Right ventricle myocardium superior (tissue), 1 donor: Measurements from ENCODE around the gene ABHD4. TPM values are rescaled to one million over a fixed set of nuclear protein-coding genes. Genes with fewer than 3 reads are reported as not detected.
"Not testable (repeated sequence)": the region's sequence is repeated elsewhere in the genome, so short reads cannot be mapped to it uniquely, and the experiment has no call there.

Experiments used
- ATAC-seq: fragments of 200-7000 bp; cut with Tn5 transposase; one replicate; pipeline ENCODE4 v1.9.1; 2020; ENCODE audit warnings: mild to moderate bottlenecking; ENCODE audit not compliant: poor library complexity
- DNase-seq: peaks from one replicate; pipeline ENCODE4 v3.0.0-alpha.2; 2020
- intact Hi-C: fragments of 100-400 bp; cut with DNase I; formaldehyde crosslinking; loops from one replicate; pipeline ENCODE4 v1.11.2; 2022
- total RNA-seq: library from RNA; stranded (reverse); fragmentation: NEBNext Ultra II Directional; extraction: Animal tissue kit (Norgen Biotek cat#: 25700); gene quantifications from one replicate; pipeline ENCODE4 v1.2.1, GENCODE V29; 2021
- donor health status: DM: no; HTN: yes; CAD: no; lungs with severe emphysema.

The ABHD4 gene
- total RNA-seq, 1 donor from 2014 or later, result 19.7 TPM

DNA sequence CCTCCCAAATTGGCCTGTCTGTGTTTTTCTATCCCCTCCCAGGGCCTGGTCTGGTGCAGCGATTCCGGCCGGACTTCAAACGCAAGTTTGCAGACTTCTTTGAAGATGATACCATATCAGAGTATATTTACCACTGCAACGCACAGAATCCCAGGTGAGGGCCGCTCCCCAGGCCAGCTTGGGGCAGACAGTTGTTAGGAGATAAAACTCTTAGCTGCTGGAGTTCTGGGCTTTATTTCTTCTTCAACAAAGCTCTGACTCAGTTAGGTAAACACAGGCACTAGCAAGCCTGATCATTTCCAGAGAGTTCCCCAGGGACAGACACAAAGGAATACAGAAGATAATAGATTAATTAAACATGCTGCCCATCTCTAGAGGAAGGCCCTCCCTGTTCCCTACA, 8.3 kb downstream of the ABHD4 start:
- DNase-seq, result no peak
- ATAC-seq, result no peak
- intact Hi-C loops, result no loop called here

DNA sequence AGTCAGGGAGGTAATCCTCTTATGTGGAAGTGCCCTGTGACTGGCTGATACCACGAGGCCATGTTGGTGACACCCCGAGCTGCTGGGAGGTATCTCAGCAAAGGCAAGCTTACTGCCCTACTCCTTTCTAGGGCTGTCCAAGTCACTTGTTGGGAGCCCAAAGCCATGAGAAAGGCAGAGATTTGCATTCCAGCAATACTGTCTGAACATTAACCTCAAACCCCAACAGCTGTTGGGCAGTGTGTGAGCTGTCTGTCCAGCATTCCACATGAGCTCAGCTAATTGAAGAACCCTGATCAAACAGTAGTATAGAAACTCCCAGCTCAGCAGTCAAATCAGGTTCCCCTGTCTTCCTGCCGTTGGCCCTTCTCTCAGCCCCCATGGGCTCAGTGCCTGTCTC, 9.2 kb downstream of the ABHD4 start:
- ATAC-seq, result no peak
- no peak for DNase-seq
- intact Hi-C loops, result no loop called here

DNA sequence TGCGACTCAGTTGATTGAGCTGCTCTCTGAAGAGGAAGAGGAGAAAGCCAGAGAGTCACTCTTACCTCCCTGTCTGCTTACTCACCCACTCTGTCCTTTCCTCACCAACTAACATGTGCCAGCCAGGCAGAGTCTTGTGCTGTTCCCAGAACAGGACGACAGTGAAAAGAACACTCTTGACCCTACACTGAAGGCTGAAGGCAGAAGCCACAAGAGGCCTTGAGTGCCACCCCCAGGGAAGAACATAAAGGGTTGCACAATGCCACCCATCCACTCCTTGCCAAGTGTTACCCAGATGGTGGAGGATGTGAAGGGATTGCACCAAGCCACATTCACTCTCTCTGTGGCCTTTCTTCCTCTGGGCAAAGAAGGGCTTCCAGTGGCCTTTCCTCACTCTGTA, 12.8 kb downstream of the ABHD4 start:
- DNase-seq (no peak), ATAC-seq (no peak)
- intact Hi-C loops, result no loop called here

DNA sequence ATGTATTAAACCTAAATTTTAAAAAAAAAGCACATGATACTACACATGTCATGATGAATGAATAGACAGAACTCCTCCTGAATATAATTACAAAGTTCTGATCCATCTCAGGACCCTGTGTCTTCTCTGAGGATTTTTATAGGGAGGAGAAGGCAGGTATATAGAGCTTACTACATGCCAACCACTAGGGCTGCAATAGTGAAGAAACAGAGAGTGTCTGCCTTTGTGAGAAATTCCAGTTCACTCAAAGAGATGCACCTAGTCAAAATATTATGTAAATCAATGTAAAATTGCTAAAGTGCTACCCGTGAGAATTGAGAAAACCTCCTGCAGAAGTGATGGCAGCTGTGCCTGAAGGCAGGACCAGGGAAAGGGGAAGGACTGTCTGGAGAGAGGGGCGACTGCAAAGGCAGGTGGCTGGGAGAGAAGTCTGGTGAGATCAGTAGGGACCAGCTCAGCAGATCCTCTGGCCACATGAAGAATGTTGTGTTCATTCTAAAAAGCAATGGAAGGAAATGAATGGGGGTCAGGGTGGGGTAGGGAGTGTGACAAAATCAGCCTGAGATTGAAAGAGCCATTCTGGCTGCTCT, 15.1 kb downstream of the ABHD4 start:
- intact Hi-C loops, result no loop called here
- ATAC-seq, result no peak
- no peak for DNase-seq

DNA sequence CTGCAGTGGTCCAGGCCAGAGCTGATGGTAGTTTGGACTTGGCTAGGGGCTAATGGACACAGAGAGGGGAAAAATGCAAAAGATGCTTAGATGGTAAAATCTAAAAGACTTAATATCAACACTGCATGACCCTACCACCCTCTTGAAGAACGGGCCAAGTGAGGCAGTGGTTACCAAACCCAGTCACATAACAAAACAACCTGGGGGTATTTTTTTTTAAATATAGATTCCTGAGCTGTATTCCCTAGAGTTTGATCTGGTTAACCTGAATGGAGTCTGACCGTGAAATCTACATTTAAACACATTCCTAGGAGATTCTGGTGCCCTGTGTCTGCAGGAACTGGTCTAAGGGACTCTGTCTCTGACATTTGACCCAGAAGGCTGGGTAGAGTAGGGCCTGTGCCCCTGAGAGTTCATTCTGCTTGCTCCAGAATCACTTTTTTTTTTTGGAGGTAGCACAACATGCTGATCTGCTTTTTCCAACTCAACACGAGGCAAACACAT, 15.7 kb downstream of the ABHD4 start:
- ATAC-seq, result no peak
- intact Hi-C loops, result no loop called here
- no peak for DNase-seq

DNA sequence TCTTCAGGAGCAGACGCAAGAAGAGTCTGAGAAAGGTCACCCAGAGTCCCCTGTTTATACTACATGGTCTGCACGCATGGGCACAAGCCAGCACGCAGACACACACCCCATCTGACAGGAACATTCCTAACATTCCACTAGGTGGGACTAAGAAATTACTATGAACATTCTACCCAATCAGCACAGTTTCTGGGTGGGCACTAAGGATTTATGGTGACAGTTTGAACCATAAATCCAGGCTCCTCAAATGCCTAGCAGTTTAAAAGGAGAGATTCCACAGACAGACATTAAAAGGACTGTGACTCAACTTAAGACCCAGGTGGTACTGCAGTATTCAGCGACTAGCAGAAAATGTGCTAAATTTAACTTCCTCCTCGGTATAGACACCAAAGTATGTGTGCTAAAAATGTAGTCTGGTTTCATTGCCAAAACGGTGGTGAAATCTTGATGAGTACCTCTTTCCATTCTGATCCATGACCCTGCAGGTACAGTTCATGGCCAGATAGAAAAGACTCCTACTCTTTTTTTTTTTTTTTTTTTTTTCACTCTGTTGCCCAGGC, 16.2 kb downstream of the ABHD4 start:
- peak; percentile 61 for ATAC-seq
- no peak for DNase-seq
- intact Hi-C loops, result no loop called here

DNA sequence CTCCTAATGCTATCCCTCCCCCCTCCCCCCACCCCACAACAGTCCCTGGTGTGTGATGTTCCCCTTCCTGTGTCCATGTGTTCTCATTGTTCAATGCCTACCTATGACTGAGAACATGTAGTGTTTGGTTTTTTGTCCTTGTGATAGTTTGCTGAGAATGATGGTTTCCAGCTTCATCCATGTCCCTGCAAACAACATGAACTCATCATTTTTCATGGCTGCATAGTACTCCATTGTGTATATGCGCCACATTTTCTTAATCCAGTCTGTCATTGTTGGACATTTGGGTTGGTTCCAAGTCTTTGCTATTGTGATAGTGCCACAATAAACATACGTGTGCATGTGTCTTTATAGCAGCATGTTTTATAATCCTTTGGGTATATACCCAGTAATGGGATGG, 17.7 kb downstream of the ABHD4 start:
- intact Hi-C loops, DNase-seq, ATAC-seq: not testable (repeated sequence)

DNA sequence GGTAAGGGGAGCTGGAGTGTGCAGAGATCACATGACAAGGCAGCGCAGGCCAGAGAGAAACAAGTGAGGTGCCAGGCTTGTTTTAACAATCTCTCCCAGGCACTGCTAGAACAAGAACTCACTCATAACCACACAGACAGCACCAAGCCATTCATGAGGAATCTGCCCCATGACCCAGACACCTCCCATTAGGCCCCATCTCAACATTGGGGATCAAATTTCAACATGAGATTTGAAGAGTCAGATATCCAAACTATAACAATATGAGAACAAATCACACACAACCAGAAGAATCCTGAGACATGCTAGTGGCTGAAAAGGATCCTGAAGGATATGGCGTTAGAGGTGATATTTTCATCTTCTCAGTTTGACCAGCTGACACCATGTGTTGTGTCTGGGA, 24.2 kb downstream of the ABHD4 start:
- intact Hi-C loops, result no loop called here
- DNase-seq (no peak), ATAC-seq (no peak)

DNA sequence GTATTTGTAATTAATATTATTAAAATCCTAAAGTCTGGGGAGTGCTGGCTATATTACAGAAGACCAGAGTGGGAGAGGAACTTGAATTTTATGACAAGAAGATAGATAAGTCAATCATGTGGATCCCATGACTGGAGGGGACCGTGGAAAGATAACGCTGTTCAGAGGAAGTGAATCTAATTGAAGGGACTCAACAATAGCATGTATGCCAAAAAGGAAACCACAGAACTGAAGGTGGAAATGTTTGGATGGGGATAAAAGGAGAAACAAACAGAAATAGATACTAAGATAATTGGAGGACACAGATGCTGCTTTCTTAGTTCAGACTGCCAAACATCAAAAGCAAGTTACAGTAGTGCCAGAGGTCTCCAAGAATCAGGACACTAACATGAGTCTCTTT, 24.9 kb downstream of the ABHD4 start:
- DNase-seq (no peak), ATAC-seq (no peak)
- intact Hi-C loops, result no loop called here

DNA sequence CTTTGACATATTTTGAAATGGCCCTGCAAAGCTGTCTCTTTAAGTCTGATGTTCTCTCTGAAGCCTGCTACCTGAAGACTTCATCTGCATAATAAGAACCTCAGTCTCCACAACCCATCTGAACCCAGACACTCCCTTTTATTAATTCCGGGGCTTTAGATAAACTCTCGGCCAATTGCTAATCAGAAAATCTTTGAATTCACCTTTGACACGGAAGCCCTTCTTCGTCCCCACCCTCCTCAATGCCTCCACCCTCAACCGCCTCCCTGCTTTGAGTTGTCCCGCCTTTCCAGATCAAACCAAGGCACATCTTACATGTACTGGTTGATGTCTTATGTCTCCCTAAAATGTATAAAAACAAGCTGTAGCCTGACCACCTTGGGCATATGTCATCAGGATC, 28.5 kb downstream of the ABHD4 start:
- intact Hi-C loops, result no loop called here
- no peak for DNase-seq
- ATAC-seq, result no peak

DNA sequence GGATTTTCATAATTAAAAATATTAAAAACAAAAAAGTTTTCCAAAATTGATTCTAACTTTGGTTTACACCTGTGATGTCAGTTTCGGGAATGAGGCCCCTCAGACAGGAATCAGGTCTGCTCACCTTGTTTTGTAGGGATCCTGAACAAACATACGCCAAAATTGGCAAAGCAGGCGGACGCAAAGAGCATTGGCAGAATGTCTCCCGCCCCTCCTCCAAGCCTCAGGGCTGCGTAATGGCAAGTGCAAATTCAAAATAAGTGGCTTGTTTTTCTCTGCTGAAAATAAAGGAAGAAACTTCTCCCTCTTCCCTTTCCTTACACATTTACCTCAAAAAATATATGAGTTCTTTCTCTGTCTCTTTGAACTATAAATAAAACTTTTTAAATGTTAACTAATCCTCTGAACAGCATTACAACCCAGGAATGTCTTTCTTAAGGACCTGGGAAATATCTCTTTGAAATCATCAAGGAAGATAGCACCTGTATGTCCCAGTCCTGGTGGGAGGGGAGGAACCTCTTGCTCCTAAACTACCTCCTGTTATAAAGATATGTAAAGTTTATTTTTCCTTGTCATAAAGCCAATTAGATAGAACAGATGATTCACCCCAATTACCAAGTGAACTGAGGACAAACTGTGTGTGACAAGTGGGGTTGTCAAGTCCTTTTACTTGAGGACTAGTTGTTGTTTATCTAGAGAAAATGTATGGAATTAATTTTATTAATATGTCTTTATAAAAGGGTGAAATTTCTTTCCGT, 29.6 kb downstream of the ABHD4 start:
- DNase-seq (no peak), ATAC-seq (no peak)
- intact Hi-C loops, result no loop called here

DNA sequence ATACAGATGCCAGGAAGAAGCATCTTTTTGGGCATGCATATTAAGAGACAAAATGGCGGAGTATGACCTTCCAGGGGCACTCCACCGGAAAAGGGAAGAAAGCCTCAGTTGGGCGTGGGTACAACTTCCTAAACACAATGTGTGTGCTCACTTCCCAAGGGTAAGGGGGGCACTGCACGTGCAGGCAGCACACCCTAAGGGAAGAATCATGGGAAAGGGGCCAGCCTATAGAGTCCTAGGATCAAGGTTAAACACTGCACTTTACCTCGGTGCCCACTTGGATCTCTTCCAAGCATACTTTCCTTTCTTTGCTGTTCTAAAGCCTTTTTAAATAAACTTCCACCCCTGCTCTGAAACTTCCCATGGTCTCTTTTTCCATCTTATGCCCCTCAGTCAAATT, 31.3 kb downstream of the ABHD4 start:
- intact Hi-C loops, result no loop called here
- ATAC-seq (no peak), DNase-seq (no peak)

DNA sequence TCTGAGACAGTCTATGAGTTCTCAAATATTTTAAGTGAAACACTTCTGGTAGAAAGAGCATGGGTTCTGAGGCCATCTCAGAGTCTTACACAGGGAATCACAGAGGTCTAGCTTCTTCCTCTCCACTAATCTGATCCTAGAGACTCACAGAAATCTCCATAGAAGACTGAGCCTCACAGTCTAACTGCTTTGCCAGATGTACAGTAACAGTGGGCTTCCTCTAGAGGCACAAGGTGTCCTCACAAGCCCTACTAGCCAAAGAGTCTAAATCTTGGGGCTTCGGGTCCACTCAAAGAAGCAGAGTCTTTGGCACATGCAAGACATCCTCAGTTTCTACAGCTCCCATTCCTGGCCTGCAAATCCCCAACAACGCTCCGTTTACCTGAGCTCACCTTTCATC, 32.0 kb downstream of the ABHD4 start:
- intact Hi-C loops, result no loop called here
- ATAC-seq (no peak), DNase-seq (no peak)

DNA sequence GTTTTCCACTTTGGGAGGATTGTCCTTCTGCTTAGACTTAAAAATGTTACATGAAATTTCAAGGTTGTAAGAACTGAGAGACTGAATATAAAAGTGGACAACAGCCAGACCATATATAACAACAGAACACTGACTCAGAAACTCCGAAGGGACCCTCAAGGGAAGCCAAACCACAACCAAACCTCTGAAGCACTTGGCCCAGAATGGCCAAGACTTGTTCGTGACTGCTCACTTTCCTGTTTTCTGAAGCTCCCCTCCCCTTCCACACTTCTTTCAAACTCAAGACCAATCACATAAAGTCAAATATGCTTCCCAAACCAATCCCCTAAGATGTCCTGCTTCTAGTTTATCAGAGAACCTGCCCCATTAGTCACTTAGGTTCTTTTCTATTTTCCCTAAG, 32.4 kb downstream of the ABHD4 start:
- ATAC-seq (no peak), DNase-seq (no peak)
- intact Hi-C loops, result no loop called here

DNA sequence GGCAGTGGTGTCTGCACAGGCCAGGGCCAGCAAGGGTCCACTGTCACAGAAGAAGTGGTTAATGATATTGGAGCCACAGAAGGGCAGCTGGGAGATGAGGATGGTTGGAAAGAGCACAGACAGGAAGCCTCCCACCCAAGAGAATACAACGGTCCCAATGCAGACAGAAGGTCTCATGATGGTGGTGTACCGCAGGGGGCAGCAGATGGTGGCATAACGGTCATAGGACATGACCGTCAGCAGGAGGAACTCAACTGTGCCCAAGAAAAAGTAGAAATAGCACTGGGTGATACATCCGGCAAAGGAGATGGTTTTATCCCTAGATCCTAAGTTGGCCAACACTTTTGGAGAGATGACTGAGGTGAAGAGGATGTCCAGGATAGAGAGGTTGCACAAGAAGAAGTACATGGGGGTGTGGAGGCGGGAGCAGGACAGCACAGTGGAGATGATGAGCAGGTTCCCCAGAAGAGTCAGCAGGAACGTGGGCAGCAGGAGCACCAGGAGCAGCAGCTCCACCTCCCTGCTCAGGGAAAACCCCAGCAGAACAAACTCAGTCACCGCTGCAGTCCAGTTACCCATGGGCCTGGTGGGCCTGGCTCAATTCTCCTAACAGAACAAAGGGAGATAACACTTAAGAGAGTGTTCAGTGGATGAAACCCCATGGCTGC, 36.3 kb downstream of the ABHD4 start:
- intact Hi-C loops, result no loop called here
- ATAC-seq, result no peak
- no peak for DNase-seq

DNA sequence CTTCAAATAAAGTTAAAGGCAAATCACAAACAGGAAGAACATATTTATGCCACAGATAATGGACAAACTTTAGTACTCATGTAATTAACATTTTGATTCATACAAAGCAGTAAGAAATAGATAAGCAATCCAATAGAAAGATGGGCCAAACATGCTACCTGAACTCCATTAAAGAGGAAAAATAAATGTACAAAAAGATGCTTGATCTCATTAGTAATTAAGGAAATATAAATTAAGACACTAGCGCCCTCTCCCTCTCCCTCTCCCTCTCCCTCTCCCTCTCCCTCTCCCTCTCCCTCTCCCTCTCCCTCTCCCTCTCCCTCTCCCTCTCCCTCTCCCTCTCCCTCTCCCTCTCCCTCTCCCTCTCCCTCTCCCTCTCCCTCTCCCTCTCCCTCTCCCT, 37.9 kb downstream of the ABHD4 start:
- not testable (repeated sequence) for ATAC-seq, DNase-seq

DNA sequence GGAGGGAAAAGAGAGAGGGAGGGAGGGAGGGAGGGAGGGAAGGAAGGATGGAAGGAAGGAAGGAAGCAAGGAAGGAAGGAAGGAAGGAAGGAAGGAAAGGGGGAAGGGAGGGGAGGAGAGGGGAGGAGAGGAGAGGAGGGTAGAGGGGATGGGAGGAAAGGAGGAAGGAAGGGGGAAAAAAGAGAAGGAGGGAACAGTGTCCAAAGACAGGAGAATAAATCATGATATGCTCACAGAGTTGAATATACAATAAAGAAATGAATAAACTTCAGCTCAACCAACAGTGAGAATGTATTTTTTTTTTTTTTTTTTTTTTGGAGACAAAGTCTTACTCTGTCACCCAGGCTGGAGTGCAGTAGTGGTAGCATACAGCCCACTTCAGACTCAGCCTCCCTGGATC, 42.1 kb downstream of the ABHD4 start:
- no peak for DNase-seq
- intact Hi-C loops, result no loop called here
- ATAC-seq, result no peak

More for the DNA sequence above, 37.9 kb downstream of the ABHD4 start:
- intact Hi-C loops, result not testable (repeated sequence)

DNA sequence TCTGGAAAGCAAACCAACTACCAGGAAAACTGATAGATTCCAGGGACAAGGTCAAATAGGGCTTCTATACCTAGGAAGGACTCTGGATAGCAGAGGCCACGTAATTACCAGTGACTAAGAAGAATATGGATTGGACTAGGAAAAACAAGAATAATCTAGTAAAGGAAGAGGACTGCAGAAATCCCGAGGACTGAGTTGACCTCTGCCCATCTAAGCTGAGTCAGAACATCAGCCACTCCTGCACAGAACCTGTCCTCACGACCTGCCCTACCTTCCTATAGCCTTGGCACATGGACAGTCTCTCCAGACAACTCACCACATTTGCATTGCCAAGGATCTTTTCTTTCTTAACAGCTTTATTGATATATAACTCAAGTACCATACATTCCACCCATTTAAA, 43.7 kb downstream of the ABHD4 start:
- DNase-seq, result no peak
- intact Hi-C loops, result no loop called here
- ATAC-seq, result no peak

DNA sequence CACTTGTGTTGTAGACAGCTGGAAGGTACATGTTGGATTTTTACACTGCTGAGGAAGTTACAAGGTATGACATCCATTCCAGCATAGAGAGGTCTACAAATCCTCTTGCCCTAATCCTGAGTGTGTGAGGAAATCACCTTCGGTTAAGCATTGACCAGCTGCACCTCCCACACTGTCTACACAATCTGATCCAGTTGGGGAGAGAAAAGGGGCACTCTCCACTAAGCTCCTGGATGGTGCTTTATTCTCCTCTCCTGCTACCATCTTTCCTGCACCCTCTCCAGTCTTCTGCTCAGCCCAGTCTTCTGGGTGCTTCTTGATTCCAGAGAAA, 46.2 kb downstream of the ABHD4 start, which contains the start of gene OR6J1:
Gene OR6J1, minus strand, starts transcription at position 48 of the 331 bp plus-strand sequence. CDS start 9,541 bp downstream, outside the sequence.
- DNase-seq, result no peak
- ATAC-seq, result no peak
- intact Hi-C loops, result no loop called here
